Pancreas (tissue), 10 donors: ENCODE data around the gene ADAM22. TPM values are rescaled to one million over a fixed set of nuclear protein-coding genes. Genes with fewer than 3 reads are reported as not detected.

Source experiments
- ATAC-seq, 4 donors: fragments of 200-7000 bp; cut with Tn5 transposase; one replicate each; pipeline versions ENCODE4 v1.8.0 to v1.9.1; 2020; ENCODE audit warnings: mild to moderate bottlenecking in 4 of 4, moderate library complexity in 4 of 4
- DNase-seq, 6 donors: peaks; one replicate each; pipeline ENCODE4 v3.0.0-alpha.2; 2020
- FAIRE-seq: peaks from 2 replicates; lab custom pipeline; 2012; peaks lifted over from hg19 to GRCh38; lab: Jason Lieb, UNC
- H3K27ac ChIP-seq, 4 donors: fragments of 200-600 bp; sonication (generic); 1 replicate in 3 of 4; 2 replicates in 1 of 4; pipeline versions ENCODE4 v1.5.0 to v1.8.0; 2020
- H3K27me3 ChIP-seq, 4 donors: fragments of 200-600 bp; one replicate each; pipeline ENCODE4 v1.8.0; 2021
- H3K36me3 ChIP-seq, 3 donors: fragments of 200-600 bp; sonication (generic) in 1 of 3; one replicate each; pipeline versions ENCODE4 v1.5.0 to v1.8.0; 2020 to 2021
- H3K4me1 ChIP-seq, 3 donors: fragments of 200-600 bp; one replicate each; pipeline ENCODE4 v1.8.0; 2021
- H3K4me3 ChIP-seq, 4 donors: fragments of 200-600 bp; sonication (generic) in 2 of 4; one replicate each; pipeline versions ENCODE4 v1.5.0 to v1.8.0; 2020 to 2021
- H3K9me3 ChIP-seq, 4 donors: fragments of 200-600 bp; one replicate each; pipeline ENCODE4 v1.8.0; 2021
- WGBS, 2 donors: extraction: QIAGEN DNeasy Blood & Tissue Kit; methylation state at CpG; one replicate each; pipeline ENCODE4 v1.1.7; 2013; 5-methylcytosine and 5-hydroxymethylcytosine counted together
- intact Hi-C, 3 donors: fragments of 100-400 bp; cut with DNase I; formaldehyde crosslinking; loops; one replicate each; pipeline versions ENCODE4 v1.11.1 to v1.14.2; 2022
- polyA plus RNA-seq, 2 donors: library from polyadenylated mRNA; stranded (reverse); fragments of 200-250 nt; gene quantifications; one replicate each; pipeline ENCODE4 v1.2.3, GENCODE V29; 2013
- total RNA-seq, 6 donors: library from RNA; stranded (reverse); fragmentation: NEBNext Ultra II Directional in 4 of 6; extraction: Animal tissue kit (Norgen Biotek cat#: 25700) in 4 of 6; gene quantifications; one replicate each; pipeline versions ENCODE4 v1.2.1 to v1.2.4, GENCODE V29; 2021 to 2023
- TF ChIP-seq, protein P1 (sequence below), 4 donors: fragments of 200-600 bp; sonication (generic) in 3 of 4; IDR thresholded peaks; one replicate each; pipeline versions ENCODE4 v1.5.0 to v1.8.0; 2021; ENCODE audit warnings: antibody characterized with exemption in 4 of 4
- donor health status: healthy with polysubstance abuse.
- donor health status: DM: no; HTN: no; CAD: no; lungs with moderate emphysema.
- donor health status: DM: no; HTN: no; CAD: no.
- donor health status: control.
- donor health status: control.
- donor health status: Bipolar disorder and iron deficiency.
- donor health status: DM: yes; HTN: yes; CAD: no.
- donor health status: DM: no; HTN: no; CAD: no.
- donor health status: DM: no; HTN: no; CAD: no.
- donor health status: DM: yes; HTN: yes; CAD: no.

Gene ADAM22
- total and polyA plus RNA-seq, 8 donors, result 0.30 to 2.8 (median 0.93) TPM

DNA sequence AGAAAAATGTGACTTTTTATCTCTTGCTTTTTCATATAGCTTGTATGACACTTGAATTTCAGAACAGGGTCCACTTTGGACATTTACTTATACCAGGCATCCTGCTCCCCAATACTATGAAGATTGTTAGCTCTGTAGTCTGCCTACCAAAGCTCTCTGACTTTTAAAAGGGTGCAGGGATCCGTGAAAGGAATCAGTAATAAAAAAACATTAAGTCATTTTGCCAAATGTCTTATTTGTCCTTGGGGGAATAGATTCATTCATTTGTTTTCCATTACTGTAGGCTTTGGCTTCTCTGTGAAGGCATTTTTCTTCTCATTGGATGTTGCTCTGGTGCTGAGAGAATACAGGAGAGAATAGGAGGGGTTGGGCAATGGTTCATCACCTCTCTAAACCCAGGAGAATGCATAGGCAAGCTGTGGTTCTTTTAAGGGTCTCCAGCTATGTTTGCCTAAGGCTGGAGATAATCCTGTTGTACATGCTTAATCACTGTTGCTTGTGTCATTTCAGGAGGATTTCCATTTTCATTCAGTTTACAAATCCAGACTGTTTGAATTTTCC, 182.3 kb downstream of the ADAM22 start:
- 20 to 29% methylated on average over 1 of the region's 1 CpG for WGBS, 2 donors
- DNase-seq (no peak), ATAC-seq (no peak), FAIRE-seq (no peak)
- intact Hi-C loops, result loop anchor here in 1 of 3 donors (10.0 kb wide), 1 partner anchor 322 kb away; no protein-coding TSS in a partner anchor
- H3K27ac ChIP-seq, result no peak overlapping the region
- TF ChIP-seq, protein P1, sequence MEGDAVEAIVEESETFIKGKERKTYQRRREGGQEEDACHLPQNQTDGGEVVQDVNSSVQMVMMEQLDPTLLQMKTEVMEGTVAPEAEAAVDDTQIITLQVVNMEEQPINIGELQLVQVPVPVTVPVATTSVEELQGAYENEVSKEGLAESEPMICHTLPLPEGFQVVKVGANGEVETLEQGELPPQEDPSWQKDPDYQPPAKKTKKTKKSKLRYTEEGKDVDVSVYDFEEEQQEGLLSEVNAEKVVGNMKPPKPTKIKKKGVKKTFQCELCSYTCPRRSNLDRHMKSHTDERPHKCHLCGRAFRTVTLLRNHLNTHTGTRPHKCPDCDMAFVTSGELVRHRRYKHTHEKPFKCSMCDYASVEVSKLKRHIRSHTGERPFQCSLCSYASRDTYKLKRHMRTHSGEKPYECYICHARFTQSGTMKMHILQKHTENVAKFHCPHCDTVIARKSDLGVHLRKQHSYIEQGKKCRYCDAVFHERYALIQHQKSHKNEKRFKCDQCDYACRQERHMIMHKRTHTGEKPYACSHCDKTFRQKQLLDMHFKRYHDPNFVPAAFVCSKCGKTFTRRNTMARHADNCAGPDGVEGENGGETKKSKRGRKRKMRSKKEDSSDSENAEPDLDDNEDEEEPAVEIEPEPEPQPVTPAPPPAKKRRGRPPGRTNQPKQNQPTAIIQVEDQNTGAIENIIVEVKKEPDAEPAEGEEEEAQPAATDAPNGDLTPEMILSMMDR (IDR thresholded peaks at IDR 0.05), result no peak
- H3K36me3 ChIP-seq, result no peaks in the 10 kb centered on the region
- H3K27me3 ChIP-seq, result no peaks in the 10 kb centered on the region
- no peak overlapping the region for H3K4me3 ChIP-seq
- no peaks in the 10 kb centered on the region for H3K4me1 ChIP-seq
- H3K9me3 ChIP-seq, result no peaks in the 10 kb centered on the region

DNA sequence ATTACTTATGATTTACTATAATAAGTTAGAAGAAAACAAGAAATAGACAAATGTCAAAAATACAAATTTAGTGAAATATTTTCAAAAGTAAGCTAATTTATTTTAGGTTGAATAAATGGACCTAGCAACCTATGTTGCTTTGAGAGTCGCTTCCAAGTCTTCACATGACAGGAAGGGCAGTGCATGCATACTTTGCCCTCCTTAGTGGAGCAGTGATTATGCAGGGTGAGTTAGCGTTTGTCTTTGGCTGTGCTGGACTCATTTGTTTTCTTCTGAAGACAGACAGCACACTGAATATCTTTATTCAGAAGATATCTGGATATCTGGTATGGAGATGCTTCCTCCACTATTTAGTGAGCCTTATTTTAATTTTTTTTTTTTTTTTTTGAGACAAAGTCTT, 183.3 kb downstream of the ADAM22 start:
- no peak for ATAC-seq
- DNase-seq, result no peak
- Histone ChIP-seq H3K4me1 (no peaks in the 10 kb centered on the region), H3K36me3 (no peaks in the 10 kb centered on the region), H3K27me3 (no peaks in the 10 kb centered on the region), H3K27ac (no peak overlapping the region), H3K4me3 (no peak overlapping the region), H3K9me3 (no peaks in the 10 kb centered on the region)
- no peak for FAIRE-seq
- intact Hi-C loops, result loop anchor here in 1 of 3 donors (10.0 kb wide), 1 partner anchor 323 kb away; no protein-coding TSS in a partner anchor
- TF ChIP-seq, protein P1 (IDR thresholded peaks at IDR 0.05), result no peak
- 86 to 94% methylated on average over 2 of the region's 2 CpGs for WGBS, 2 donors

DNA sequence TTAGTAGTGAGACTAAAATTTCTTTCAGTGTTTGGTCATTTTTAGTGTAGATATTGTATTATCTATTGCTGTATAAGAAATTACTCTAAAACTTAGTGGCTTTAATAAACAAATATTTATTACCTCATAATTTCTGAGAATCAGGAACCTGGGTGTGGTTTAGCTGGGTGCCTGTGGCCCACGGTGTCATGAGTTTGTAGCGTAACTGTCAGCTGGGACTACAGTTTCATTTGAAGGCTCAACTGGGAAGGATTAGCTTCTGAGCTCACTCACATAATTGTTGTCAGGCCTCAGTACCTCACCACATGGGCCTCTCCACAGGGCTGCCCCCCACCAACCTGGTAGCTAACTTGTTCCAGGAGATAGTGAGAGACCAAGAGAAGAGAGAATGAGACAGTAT, 187.3 kb downstream of the ADAM22 start:
- 95% methylated on average over 2 of the region's 2 CpGs for WGBS, 2 donors
- H3K27ac ChIP-seq, result no peak overlapping the region
- H3K4me3 ChIP-seq, result no peak overlapping the region
- ATAC-seq, result no peak
- no peaks in the 10 kb centered on the region for H3K36me3 ChIP-seq
- no peaks in the 10 kb centered on the region for H3K9me3 ChIP-seq
- no peaks in the 10 kb centered on the region for H3K4me1 ChIP-seq
- H3K27me3 ChIP-seq, result no peaks in the 10 kb centered on the region
- TF ChIP-seq, protein P1 (IDR thresholded peaks at IDR 0.05), result no peak
- DNase-seq, result no peak
- no peak for FAIRE-seq
- intact Hi-C loops, result no loop called here

DNA sequence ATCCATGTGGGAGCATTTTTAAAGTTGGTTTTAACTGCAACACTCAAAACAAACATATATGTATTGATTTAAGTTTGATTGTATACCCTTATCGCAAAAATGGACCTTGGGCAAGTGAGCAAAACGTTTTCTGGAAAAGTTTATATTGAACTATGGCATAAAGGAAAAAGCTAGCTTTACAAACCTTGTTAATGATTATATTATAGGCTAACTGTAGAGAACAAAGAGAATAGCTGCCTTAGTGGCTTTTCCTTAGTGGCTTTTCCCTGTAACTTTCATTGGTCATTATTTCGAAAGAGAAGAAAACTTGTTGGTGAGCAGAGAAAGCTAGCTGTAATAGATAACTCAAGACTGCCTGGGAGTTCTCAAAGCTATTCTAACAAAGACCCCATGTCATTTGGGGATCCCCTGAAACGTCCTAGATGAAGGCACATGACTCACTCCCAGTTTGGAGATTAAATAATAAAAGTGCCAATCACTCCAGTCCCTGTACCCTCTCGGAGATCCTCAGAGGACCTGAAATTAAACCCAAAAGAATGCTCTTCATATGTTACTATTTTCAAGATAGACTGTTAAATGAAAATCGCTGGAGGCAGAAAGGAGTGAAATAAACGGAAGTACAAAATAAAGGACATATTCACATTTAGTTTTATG, 193.7 kb downstream of the ADAM22 start:
- H3K36me3 ChIP-seq, result no peaks in the 10 kb centered on the region
- TF ChIP-seq, protein P1 (IDR thresholded peaks at IDR 0.05), result no peak
- H3K27ac ChIP-seq, result peak overlapping the region in 2 of 4 donors; percentile 40 to 62
- peaks cover 0 to 10% (median 0%) of the 10 kb centered on the region in 3 donors for H3K4me1 ChIP-seq
- DNase-seq (no peak), ATAC-seq (peak in 3 of 4 donors; percentile 67 to 82 (median 77)), FAIRE-seq (no peak)
- intact Hi-C loops, result no loop called here
- H3K9me3 ChIP-seq, result no peaks in the 10 kb centered on the region
- no peaks in the 10 kb centered on the region for H3K27me3 ChIP-seq
- 10 to 16% methylated on average over 7 of the region's 7 CpGs for WGBS, 2 donors
- H3K4me3 ChIP-seq, result no peak overlapping the region

DNA sequence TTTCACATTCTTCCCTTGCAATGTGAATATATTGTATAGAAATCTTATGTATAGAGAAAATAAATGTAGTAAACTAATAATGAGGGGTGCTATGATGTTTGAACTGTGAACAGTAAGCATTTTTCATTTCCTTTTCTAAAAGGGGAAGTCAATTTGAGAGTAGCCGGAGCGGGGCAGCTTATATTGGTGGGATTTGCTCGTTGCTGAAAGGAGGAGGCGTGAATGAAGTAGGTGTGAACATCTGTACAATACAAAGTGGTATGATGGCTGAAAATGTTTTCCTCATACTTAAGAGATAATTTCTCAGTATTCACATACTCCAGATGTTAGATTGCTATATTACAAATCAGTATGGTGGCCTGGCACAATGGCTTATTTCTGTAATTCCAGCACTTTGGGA, 198.7 kb downstream of the ADAM22 start:
- Histone ChIP-seq H3K4me3 (no peak overlapping the region), H3K4me1 (peaks cover 0 to 10% (median 0%) of the 10 kb centered on the region in 3 donors)

More for the DNA sequence above, 198.7 kb downstream of the ADAM22 start:
- H3K36me3 ChIP-seq, result no peaks in the 10 kb centered on the region
- H3K9me3 ChIP-seq, result no peaks in the 10 kb centered on the region
- ATAC-seq (no peak), DNase-seq (no peak), FAIRE-seq (no peak)
- TF ChIP-seq, protein P1 (IDR thresholded peaks at IDR 0.05), result no peak
- no peaks in the 10 kb centered on the region for H3K27me3 ChIP-seq
- H3K27ac ChIP-seq, result no peak overlapping the region
- intact Hi-C loops, result no loop called here
- 94 to 99% methylated on average over 4 of the region's 4 CpGs for WGBS, 2 donors
